GM12874 (cell line): ENCODE data around the gene HMGXB4.

Source experiments
- CTCF ChIP-seq: IDR thresholded peaks from 2 replicates; pipeline ENCODE4 v1.5.1; 2011; ENCODE audit warnings: low read depth, mild to moderate bottlenecking, control low read depth, low read length, moderate library complexity; ENCODE audit not compliant: insufficient read depth

HMGXB4 gene

GRCh38 chr22:35318346-35319215 is 61.3 kb downstream of the HMGXB4 start:
- no peak for TF ChIP-seq CTCF

GRCh38 chr22:35319244-35319985 is 62.1 kb downstream of the HMGXB4 start:
- TF ChIP-seq CTCF = no peak

- no peak for TF ChIP-seq CTCF
Measured at GRCh38 chr22:35322126-35322525, 64.8 kb downstream of the HMGXB4 start.

- no peak for TF ChIP-seq CTCF
Measured at GRCh38 chr22:35322893-35323292, 65.6 kb downstream of the HMGXB4 start.

GRCh38 chr22:35323305-35323704 is 66.0 kb downstream of the HMGXB4 start:
- TF ChIP-seq CTCF = no peak

- TF ChIP-seq CTCF = no peak
Measured at GRCh38 chr22:35324067-35324466, 66.8 kb downstream of the HMGXB4 start.

- TF ChIP-seq CTCF = no peak
Measured at GRCh38 chr22:35324762-35325161, 67.5 kb downstream of the HMGXB4 start.
